ENCODE measurements around the gene ORC4. TPM values are rescaled to one million over a fixed set of nuclear protein-coding genes. Genes with fewer than 3 reads are reported as not detected.
A peak's percentile ranks its signal among the peaks of the same experiment; 100 is the strongest.

ORC4 gene
- total and polyA plus RNA-seq, 2 donors, result 16.0 to 109 TPM

DNA sequence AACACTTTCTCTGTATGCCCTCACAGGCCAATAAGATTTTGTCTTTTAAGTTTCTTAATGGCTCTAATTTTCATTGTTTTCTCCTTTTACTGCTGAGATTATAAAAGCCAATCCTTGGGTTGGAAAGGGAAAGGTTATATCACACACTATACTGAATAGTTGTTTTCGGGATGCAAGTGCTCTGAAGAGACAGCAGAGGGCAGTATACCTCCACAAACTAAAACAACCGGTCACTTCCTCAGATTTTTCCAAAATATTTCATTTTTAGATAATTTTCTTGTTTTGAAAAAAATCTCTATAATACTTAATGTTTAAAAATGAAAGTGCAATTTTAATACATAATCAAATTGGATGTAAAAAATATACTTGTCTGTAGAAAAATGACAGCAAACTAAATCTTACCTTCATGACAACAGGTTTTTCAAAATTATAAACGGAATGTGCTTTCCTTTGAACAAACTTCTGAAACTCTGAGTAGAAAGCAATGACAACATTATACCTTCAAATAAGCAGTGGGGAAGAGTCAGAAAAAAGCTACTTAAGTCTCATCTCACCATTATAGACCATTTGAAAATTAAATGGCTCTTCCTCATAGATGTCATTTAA, 82.7 kb downstream of the ORC4 start:
- Histone ChIP-seq H3K4me1 (ENCODE audit: insufficient read depth) (no peaks in the 10 kb centered on the region), H3K27ac (ENCODE audit: low read depth) (no peak overlapping the region), H3K36me3 (ENCODE audit: insufficient read depth) (peaks cover 2% of the 10 kb centered on the region), H3K4me3 (ENCODE audit: low read depth, low read length) (no peak overlapping the region)
- no peak for DNase-seq (ENCODE audit: extremely low spot score)
- WGBS, result 40% methylated on average over 3 of the region's 3 CpGs

DNA sequence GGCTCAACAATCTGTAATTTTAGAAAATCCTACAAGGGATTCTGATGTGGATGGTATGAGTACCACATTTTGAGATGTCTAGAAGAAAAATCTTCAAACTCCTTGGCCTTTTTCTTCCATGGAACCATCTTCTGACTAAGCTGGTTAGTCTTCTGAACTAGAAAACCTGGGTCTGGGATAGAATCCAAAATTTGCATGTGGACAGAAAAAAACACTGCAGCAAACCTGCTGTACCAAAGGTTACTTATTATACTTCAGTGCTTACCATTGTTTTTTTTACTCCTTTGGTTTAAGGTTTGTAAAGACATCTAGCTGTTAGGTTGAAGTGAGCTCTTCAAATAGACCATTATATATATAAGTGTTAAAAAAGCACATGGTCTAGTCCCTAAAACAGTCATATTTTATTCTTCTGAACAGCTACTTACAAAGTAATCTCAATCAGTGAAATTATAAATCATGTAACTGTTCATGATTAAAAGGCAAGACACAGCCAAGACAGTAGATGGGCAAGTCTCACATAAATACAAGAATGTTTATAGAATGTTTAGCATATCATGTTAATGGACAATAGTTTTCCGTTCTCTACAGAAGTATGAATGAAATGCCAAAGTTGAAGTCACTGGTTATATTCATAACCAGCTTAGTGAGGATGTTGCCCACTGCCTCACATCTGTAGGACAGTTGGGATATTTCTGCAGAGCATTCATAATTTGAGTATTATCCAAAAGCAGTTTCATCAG, 85.5 kb downstream of the ORC4 start:
- DNase-seq (ENCODE audit: extremely low spot score), result no peak
- Histone ChIP-seq H3K4me3 (ENCODE audit: low read depth, low read length) (no peak overlapping the region), H3K27ac (ENCODE audit: low read depth) (no peak overlapping the region), H3K4me1 (ENCODE audit: insufficient read depth) (no peaks in the 10 kb centered on the region), H3K36me3 (ENCODE audit: insufficient read depth) (peaks cover 2% of the 10 kb centered on the region)
- 52% methylated on average over 1 of the region's 1 CpG for WGBS

DNA sequence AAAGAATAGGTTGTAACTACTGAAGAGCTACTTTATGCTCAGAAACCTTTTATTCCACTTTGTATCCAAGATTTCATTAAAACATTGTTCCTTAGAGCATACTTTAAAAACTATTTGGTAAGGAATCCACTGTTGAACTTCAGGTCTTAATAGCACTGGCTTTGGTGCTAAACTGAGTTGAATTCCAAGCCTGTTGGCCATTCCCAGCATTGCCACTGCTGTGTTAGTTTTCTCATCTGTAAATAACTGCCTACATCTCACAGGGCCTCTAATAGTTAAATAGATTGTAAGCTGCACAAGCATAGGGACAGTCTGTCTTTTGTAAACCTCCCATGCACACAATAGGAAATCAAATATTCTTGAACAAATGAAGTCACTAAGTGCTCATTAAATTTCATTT, 86.6 kb downstream of the ORC4 start:
- no peak for DNase-seq (ENCODE audit: extremely low spot score)
- H3K36me3 ChIP-seq (ENCODE audit: insufficient read depth), result peaks cover 4% of the 10 kb centered on the region
- no peak overlapping the region for H3K27ac ChIP-seq (ENCODE audit: low read depth)
- no peak overlapping the region for H3K4me3 ChIP-seq (ENCODE audit: low read depth, low read length)
- no peaks in the 10 kb centered on the region for H3K4me1 ChIP-seq (ENCODE audit: insufficient read depth)

DNA sequence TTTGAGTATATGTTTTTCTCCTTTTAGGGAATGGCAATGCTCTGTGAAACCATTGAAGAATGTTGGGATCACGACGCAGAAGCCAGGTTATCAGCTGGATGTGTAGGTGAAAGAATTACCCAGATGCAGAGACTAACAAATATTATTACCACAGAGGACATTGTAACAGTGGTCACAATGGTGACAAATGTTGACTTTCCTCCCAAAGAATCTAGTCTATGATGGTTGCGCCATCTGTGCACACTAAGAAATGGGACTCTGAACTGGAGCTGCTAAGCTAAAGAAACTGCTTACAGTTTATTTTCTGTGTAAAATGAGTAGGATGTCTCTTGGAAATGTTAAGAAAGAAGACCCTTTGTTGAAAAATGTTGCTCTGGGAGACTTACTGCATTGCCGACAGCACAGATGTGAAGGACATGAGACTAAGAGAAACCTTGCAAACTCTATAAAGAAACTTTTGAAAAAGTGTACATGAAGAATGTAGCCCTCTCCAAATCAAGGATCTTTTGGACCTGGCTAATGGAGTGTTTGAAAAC, 93.4 kb downstream of the ORC4 start:
- no peak for DNase-seq (ENCODE audit: extremely low spot score)
- no peak overlapping the region for H3K27ac ChIP-seq (ENCODE audit: low read depth)
- no peaks in the 10 kb centered on the region for H3K4me1 ChIP-seq (ENCODE audit: insufficient read depth)
- H3K4me3 ChIP-seq (ENCODE audit: low read depth, low read length), result no peak overlapping the region
- peaks cover 2% of the 10 kb centered on the region for H3K36me3 ChIP-seq (ENCODE audit: insufficient read depth)
- WGBS, result 96% methylated on average over 4 of the region's 4 CpGs

DNA sequence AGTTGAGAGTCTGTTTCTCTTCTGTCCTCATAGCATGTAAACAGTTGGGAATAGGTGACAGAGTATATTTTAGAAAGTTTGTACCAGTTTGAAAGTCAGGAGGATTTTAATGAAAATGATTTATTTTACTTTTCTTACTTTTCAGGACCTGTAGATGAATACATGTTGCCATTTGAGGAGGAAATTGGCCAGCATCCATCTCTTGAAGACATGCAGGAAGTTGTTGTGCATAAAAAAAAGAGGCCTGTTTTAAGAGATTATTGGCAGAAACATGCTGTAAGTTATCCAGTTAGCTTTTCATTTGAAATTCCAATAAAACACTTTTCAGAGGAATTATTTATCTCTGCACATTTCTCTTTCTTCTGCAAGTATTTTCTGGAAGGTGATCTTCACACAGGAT, 94.7 kb downstream of the ORC4 start:
- Histone ChIP-seq H3K4me1 (ENCODE audit: insufficient read depth) (no peaks in the 10 kb centered on the region), H3K27ac (ENCODE audit: low read depth) (peak overlapping the region; percentile 10), H3K4me3 (ENCODE audit: low read depth, low read length) (no peak overlapping the region), H3K36me3 (ENCODE audit: insufficient read depth) (peaks cover 2% of the 10 kb centered on the region)
- DNase-seq (ENCODE audit: extremely low spot score), result no peak

DNA sequence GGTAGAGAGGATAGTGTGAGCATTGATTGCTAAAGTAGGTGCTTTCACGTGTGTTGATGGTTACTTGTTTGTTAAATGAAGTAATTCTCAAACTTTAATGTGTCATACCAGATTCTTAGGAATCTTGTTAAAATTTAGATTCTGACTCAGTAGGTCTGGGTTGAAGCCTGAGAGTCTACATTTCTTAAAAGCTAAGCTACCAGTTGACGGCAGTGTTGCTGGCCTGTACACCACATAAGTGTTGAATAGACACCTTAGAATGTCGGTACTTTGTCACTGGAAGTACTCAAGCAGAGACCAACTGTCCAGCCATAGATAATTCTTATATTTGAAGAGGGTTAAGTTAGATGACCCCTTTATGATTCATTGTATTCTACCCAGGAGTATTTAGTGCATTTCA, 95.9 kb downstream of the ORC4 start:
- no peaks in the 10 kb centered on the region for H3K4me1 ChIP-seq (ENCODE audit: insufficient read depth)
- H3K4me3 ChIP-seq (ENCODE audit: low read depth, low read length), result no peak overlapping the region
- no peak for DNase-seq (ENCODE audit: extremely low spot score)
- 90% methylated on average over 3 of the region's 3 CpGs for WGBS
- no peak overlapping the region for H3K27ac ChIP-seq (ENCODE audit: low read depth)
- peaks cover under 1% of the 10 kb centered on the region for H3K36me3 ChIP-seq (ENCODE audit: insufficient read depth)

DNA sequence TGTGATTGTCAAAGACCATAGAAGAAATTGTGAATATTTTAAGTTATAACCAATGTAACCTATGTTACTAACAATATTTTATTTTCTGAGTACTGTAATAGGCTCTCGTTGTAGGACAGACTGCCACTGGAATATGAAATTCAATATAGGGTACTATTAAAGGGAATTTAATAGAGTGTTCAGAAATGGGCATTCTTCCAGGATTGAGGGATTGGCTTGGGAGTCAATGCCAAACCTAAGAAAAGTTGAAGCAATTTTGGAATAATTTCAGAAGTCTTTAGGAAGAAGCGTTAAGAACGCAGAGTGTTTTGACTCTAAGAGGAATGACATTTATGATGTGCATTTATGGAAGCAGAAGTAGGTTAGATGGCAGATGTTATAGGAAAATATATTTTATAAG, 96.7 kb downstream of the ORC4 start:
- Histone ChIP-seq H3K27ac (ENCODE audit: low read depth) (no peak overlapping the region), H3K4me1 (ENCODE audit: insufficient read depth) (no peaks in the 10 kb centered on the region), H3K36me3 (ENCODE audit: insufficient read depth) (no peaks in the 10 kb centered on the region), H3K4me3 (ENCODE audit: low read depth, low read length) (no peak overlapping the region)
- WGBS, result 61% methylated on average over 3 of the region's 3 CpGs
- no peak for DNase-seq (ENCODE audit: extremely low spot score)

DNA sequence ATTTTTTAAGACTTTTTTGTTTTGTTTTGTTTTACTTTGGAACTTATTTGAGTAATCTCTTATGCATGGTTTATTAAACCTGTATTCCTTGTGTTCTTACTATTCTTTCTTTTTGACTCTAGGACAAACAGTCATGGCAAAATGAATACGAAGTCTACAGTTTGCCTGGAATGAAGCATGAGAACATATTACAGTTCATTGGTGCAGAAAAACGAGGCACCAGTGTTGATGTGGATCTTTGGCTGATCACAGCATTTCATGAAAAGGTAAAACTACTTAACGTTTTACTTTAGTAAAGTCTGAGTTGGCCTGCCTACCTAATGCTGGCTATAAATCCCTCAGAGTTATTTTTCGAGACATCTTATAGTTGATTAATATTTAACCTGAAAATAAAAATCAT, 103.4 kb downstream of the ORC4 start:
- H3K4me3 ChIP-seq (ENCODE audit: low read depth, low read length), result no peak overlapping the region
- no peak overlapping the region for H3K27ac ChIP-seq (ENCODE audit: low read depth)
- no peaks in the 10 kb centered on the region for H3K4me1 ChIP-seq (ENCODE audit: insufficient read depth)
- H3K36me3 ChIP-seq (ENCODE audit: insufficient read depth), result no peaks in the 10 kb centered on the region
- WGBS, result 88% methylated on average over 4 of the region's 4 CpGs
- DNase-seq (ENCODE audit: extremely low spot score), result no peak

DNA sequence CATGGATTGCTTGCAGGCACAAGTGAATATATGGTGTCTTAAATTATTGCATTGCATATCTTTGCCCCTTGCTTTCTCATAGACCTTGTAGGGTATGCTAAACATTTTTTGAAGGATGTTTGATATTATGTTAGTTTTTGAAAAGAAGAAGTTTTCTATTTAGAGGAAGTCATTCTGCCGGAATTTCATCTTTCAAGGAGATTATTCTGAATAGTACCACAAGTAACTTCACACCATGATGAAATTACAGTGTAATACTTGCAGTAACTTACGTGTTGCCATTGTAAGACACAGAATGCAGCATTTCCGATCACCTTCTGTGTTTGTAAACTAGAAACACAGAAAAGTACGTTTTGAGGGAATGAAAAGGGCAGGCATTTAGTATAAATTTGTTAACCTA, 103.8 kb downstream of the ORC4 start:
- Histone ChIP-seq H3K4me1 (ENCODE audit: insufficient read depth) (no peaks in the 10 kb centered on the region), H3K4me3 (ENCODE audit: low read depth, low read length) (no peak overlapping the region), H3K36me3 (ENCODE audit: insufficient read depth) (no peaks in the 10 kb centered on the region), H3K27ac (ENCODE audit: low read depth) (no peak overlapping the region)
- no peak for DNase-seq (ENCODE audit: extremely low spot score)
- WGBS, result 92% methylated on average over 4 of the region's 4 CpGs

DNA sequence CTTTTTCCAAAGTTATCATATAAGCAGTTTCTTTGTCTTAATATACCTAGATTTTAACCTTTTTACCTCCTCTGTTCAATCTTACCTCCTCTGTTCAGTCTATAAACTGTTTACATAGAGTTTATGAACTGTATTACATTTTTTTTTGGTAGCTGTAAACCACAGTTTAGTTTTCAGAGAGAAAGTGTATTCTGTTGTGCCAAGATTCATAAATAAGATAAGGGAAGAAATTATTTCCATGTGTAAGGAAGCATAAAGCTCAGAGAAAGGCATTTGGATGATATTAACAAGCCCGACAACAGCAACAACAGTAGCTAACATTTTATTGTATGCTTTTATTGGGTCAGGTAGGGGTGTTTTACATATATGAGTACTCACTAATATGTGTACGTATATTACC, 104.5 kb downstream of the ORC4 start:
- WGBS, result 80% methylated on average over 2 of the region's 2 CpGs
- no peaks in the 10 kb centered on the region for H3K36me3 ChIP-seq (ENCODE audit: insufficient read depth)
- H3K4me3 ChIP-seq (ENCODE audit: low read depth, low read length), result no peak overlapping the region
- DNase-seq (ENCODE audit: extremely low spot score), result no peak
- H3K27ac ChIP-seq (ENCODE audit: low read depth), result no peak overlapping the region
- H3K4me1 ChIP-seq (ENCODE audit: insufficient read depth), result no peaks in the 10 kb centered on the region

DNA sequence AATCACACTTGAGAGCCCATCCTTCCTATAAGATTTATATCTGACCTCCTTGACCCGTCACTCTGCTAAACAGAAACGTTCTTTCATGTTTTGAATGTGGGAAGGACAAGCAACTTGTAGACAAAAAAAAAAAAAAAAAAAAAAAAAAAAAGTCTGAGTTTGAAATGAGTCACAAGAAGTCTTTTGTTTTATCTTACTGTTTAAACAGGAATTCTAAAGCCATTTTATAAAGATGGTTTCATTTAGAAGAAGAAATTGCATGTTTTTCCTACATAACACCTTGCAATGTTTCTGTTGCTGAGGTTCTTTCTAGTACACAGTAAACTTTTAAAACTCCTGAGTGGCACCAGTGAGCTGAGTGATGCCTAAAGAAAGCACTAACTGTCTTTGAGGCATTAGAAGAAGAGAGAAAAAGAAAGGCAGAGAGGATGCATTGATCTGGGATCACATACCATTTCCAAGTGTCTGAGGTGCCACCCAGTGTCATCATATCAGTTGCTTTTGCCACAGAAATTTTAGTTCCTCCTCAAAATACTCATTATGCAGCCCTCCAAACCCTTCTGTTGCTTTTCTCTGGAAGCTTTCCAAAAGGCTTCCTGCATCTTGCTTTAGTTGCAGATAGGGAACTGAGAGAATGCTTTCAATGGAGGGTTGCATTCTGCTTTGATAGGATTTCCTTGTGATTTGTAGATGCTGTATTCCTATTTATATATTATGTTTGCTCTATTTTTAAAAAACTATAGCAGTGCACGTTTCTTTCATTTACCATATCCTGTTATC, 106.6 kb downstream of the ORC4 start:
- no peak for DNase-seq (ENCODE audit: extremely low spot score)
- Histone ChIP-seq H3K4me1 (ENCODE audit: insufficient read depth) (no peaks in the 10 kb centered on the region), H3K36me3 (ENCODE audit: insufficient read depth) (peaks cover 1% of the 10 kb centered on the region), H3K27ac (ENCODE audit: low read depth) (no peak overlapping the region), H3K4me3 (ENCODE audit: low read depth, low read length) (no peak overlapping the region)
- WGBS, result 47% methylated on average over 3 of the region's 3 CpGs

DNA sequence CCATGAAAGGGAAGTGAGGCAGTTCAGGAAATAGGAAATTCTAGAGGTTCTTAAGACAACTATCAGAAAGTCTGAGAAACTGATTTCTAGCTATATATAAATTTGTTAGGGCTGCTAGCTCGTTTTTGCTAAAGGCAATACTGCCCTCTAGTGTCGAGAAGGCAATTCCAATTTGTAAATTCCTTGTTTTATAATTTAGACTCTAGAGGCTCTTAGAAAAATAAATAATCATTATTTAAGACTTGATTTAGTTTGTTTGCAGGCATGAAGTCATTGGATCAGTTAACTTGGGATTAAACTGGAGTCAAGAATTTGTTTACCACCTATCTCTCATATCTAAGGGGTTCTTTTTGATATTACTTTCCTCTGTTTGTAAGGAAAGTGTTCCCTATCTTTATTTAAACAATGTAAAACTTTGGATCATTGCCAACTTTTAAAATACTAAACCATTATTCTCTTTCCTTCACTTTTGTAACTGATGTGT, 109.5 kb downstream of the ORC4 start:
- WGBS, result 0% methylated on average over 2 of the region's 2 CpGs
- H3K4me1 ChIP-seq (ENCODE audit: insufficient read depth), result no peaks in the 10 kb centered on the region
- H3K4me3 ChIP-seq (ENCODE audit: low read depth, low read length), result no peak overlapping the region
- no peak overlapping the region for H3K27ac ChIP-seq (ENCODE audit: low read depth)
- H3K36me3 ChIP-seq (ENCODE audit: insufficient read depth), result peaks cover 2% of the 10 kb centered on the region
- peak; percentile 45 for DNase-seq (ENCODE audit: extremely low spot score)

DNA sequence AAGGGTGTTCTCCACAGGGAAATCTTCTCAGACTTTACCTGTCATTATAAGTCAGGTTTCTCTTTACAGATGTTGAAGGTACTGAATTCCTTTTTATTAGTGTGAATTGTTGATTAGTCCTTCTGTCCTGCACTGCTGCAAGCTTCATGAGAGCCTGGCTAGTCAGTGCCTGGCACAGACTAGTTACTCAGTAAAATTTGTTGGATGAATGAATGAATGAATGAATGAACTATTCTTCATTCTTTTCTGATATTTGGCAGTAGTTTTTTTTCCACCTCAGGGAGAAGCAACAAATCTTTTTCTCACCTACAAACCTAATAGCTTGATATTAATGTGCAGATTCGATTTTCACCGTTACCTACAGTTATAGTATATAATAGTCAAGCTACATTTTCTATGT, 111.4 kb downstream of the ORC4 start:
- no peaks in the 10 kb centered on the region for H3K4me1 ChIP-seq (ENCODE audit: insufficient read depth)
- 97% methylated on average over 2 of the region's 2 CpGs for WGBS
- no peak overlapping the region for H3K27ac ChIP-seq (ENCODE audit: low read depth)
- H3K4me3 ChIP-seq (ENCODE audit: low read depth, low read length), result no peak overlapping the region
- H3K36me3 ChIP-seq (ENCODE audit: insufficient read depth), result peaks cover 2% of the 10 kb centered on the region
- DNase-seq (ENCODE audit: extremely low spot score), result no peak

DNA sequence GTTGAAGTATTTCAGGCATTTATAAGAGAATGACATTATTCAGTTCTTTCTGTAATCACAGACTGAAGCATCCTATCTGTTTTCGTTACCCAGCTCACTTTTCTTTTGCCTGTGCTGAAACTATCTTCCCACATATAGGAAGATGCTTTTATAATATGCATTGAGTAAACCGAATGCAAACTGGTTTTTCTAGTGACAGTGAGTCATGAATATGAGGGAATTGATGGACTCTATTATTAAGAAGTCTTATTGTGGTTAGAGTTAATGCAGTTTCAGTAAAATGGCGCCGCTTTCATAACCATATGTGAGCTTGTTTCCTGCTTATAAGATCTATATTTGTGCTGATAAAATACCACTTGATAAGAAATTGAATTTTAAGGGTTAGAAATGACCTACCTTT, 116.5 kb downstream of the ORC4 start:
- H3K4me3 ChIP-seq (ENCODE audit: low read depth, low read length), result no peak overlapping the region
- no peaks in the 10 kb centered on the region for H3K4me1 ChIP-seq (ENCODE audit: insufficient read depth)
- H3K27ac ChIP-seq (ENCODE audit: low read depth), result no peak overlapping the region
- no peak for DNase-seq (ENCODE audit: extremely low spot score)
- WGBS, result 86% methylated on average over 4 of the region's 4 CpGs
- H3K36me3 ChIP-seq (ENCODE audit: insufficient read depth), result peaks cover 2% of the 10 kb centered on the region
